ENCODE results near the gene MATN1.
"Not testable (repeated sequence)": the region's sequence is repeated elsewhere in the genome, so short reads cannot be mapped to it uniquely, and the experiment has no call there.

Gene MATN1, protein sequence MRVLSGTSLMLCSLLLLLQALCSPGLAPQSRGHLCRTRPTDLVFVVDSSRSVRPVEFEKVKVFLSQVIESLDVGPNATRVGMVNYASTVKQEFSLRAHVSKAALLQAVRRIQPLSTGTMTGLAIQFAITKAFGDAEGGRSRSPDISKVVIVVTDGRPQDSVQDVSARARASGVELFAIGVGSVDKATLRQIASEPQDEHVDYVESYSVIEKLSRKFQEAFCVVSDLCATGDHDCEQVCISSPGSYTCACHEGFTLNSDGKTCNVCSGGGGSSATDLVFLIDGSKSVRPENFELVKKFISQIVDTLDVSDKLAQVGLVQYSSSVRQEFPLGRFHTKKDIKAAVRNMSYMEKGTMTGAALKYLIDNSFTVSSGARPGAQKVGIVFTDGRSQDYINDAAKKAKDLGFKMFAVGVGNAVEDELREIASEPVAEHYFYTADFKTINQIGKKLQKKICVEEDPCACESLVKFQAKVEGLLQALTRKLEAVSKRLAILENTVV

DNA sequence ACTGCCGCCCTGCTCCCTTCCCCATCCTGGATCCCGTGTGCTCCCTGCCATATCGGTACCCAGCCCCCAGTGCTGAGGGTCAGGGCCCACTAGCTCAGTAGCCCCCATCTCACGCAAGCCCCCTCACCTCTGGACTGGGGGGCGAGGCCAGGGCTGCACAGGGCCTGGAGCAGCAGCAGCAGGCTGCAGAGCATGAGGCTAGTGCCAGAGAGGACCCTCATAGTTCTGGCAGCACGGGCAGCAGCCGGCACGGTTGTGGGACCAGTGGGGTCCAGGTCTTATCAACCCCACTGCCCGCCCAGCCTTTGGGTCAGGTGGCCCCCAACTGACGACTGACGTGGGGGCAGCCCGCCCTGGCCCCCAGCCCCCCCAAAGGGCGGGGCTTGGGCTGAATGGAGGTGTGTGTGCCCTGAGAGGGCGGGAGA is at the start of gene MATN1:
MATN1 (minus strand) TSS at position 255 of the 425 bp plus-strand sequence; CDS start at position 221, 34 bp downstream.
- DNase-seq: no peak

DNA sequence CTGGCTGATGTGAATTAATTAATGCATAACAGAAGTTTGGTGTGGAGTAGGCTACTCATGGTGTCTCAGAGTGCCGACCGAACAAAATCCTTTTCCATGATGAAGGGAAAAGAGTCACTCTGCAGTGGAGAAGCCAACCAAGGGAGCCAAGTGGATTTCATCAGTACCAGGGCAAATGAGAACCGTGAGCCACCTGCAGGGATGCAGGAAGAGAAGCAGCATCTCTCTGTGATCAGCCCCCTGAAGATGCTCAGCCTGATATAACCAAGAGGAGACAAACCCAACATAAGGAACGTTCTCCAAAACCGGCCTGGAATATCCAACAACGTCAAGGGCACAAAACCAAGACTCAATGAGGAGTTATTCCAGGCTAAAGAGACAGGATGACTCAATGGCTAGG is 47.6 kb upstream of the MATN1 start:
- no peak for DNase-seq

DNA sequence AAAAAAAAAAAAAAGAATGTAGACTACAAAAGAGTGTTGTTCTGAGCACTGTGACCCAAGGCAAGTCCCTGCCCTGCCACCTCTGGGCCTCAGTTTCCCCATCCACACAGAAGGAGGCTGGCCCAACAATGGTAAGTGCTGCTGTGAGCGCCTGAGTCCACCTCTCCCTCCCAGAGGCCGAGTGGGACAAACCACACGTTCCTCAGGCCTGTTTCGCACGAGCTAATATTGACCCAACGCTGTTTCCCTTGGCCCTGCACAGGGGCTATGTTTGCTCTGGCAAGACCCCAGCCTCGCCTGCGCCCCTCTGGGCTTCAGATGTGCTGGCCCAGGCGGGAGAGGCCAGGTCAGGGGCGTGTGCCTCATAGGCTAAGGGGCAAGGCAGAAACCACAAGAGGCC is 46.8 kb upstream of the MATN1 start:
- no peak for DNase-seq

DNA sequence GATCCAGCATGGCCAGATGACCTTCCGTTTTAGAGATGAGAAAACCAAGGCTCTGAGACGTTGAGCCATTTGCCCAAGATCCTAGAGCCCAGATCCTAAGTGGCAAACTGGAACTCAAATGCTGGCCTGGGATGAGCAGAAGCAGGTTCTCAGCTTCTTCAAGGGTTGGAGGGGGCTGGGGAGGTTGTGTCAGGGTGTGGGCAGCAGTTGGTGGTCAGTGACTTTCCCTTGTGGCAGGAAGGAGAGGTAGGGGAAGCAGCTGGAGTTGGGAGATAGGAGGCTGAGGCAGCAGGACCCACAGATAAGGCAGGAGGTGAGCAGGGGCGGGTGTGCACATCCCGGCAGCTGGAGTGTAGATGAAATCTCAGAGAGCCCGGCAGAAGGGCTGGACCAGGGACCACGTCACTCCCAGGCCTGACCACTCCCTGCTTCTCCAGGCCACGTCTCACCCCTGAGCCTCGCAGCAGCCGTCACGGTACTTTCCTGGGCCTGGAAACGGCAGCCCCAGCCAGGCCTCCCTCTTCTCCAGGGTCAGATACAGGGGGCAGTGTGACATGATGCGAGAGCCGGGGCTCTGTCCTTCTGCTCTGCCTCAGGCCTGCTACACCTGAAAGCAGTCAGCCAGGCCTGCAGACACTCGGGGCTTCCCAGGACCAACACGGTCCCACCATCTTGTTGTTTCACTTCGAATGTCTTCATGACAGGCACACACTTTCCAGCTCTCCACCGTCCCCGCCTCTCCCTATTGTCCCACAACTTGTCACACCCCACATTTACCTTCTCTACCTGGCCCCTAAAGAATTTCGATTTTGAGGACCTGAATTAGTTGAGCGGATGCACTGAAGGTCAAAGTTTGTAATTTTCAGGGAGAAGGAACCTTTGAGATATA is 45.7 kb upstream of the MATN1 start:
- no peak for DNase-seq

DNA sequence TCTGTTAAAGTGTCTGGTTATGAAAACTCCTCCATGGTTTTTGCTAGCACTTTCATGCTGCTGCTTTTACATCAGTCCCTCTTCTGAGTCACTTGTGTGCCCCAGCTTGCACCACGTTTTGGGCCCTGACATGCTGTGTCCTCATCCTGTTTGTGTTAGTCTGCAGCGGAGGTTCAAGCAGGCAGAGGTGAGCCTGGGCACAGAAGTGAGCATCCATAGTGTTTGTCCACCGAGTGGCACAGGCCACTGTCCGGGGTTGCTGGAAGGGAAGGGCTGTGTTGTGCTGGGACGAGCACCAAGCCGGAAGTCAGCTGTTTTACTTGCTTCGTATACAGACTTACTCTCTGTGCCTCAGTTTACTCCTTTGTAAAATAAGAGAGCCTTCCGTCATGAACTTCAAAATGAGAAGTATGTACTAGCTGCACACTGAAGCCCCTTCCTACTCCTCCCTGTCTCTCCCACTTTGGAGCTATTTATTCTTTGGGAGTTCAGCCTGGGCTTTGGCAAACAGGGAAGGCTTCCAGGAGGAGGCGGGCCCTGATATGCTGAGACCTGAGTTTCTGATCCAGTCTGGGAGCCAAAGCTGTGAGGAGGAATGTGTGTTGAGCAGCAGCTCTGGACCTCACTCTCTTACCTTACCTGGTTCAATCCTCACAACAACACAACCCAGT is 44.9 kb upstream of the MATN1 start:
- no peak for DNase-seq

DNA sequence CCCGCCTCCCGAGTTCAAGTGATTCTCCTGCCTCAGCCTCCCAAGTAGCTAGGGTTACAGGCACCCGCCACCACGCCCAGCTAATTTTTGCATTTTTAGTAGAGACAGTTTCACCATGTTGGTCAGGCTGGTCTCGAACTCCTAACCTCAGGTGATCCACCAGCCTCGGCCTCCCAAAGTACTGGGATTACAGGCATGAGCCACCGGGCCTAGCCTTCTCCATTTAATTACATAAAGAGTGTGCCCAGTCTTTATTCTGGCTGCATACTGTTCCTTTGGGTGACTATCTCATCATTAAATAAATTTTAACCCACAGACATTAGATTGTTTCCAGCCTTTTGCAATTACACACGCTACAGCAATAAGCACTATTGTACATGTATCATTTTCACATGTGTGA is 43.6 kb upstream of the MATN1 start:
- DNase-seq: not testable (repeated sequence)

DNA sequence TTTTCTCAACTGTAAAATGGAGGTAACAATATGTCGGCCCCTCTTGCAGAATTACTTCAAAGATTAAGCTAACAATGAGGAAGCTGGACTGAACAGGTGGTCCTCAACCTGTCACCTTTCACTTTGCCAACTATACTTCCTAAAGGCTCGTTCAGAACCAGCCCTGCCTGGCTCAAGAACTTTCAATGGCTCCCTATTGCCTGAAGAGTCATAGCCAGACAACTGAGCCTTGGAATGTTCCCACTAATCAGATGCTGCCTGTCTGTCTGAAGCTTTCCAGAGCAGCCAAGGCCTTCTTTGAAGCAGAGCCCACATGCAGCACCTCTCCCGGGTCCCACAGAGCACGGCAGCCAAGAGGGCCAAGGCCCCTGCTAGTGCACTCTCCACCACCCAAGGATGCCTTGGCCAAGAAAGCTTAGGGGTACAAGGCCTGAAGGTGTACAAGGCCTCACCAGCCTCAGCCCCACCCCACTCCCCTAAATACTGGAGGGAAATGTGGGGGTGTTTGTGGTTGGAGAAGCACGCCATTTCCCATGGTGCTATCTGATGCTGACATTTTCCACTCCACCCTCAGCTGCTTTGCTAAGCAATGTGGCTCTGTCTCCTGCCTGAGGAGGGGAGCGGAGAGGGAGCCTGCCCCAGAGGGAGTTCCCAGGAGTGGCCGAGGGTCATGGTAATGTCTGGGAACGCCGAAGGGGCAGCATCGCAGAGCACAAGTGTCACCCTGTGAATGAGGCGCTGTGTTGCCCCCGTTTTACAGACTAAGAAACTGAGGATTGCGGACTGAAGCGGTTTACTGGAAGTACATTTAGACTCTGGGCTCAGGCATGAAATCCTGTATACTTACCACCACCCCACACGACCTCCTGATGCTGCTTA is 42.4 kb upstream of the MATN1 start:
- no peak for DNase-seq

DNA sequence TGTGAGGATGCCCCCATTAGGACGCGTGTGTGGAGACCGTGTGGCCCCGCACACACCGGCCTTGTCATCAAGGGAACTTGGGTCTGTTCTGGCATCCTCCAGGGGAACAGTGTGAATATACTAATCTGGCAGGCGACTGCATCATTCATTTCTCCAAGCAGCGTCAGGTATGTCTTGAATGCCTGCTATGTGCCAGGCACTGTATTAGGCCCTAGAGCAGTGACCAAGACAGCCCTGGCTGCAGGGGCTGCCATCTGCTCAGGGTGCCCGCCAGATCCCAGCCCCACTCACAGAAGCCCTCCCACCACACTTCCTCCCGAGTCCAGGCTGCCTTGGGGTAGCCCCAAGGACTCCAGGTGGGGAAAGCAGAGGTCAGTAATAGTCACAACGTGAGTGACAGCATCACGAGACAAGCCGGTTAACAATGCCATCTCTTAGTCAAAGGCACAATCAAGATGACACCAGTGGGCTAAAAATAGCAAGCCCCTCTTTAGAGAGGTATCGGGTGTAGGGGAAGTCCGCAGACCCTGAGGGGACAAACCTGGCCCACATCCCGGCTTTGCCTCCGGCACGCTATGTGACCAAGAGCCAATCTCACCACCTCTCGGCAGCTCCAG is 41.7 kb upstream of the MATN1 start:
- no peak for DNase-seq

DNA sequence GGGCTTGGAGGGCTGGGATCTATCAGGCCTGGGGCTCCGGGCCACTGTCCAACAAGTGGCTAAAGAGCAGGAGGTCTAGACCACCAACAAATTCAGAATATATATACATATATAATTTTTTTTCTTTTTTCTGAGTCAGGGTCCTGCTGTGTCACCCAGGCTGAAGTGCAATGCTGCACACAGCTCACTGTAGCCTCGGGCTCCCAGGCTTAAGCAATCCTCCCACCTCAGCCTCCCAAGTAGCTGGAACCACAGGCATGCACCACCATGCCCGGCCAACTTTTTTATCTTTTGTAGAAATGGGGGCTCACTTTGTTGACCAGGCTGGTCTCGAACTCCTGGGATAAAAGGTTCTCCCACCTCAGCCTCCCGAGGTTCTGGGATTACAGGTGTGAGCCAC is 41.0 kb upstream of the MATN1 start:
- no peak for DNase-seq

DNA sequence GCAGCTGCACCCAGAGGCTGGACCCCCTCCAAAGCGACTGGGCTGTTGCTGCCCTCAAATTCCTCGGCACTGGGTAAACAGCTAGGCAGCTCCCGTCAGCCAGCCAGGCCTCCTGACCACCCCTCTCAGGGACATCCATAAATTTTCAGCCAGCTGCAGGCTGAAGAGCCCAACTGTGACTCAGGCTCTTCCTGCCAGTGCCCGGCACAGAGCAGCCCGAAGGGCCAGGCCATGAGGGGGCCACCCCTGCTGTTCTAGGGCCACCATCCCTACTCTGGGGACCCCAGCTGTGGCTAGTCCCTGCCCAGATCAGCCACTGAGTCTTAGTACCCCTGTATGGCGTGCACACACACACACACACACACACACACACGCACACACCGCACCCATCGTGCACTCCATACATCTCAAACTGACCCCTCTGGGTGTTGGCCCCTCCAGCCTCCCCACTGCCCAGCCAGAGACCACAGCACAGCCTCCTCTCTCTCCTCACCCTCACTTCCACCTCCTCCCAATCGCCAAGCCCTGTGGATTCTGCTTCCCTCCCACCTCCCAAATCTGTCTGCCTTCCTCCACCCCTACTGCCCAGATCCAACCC is 40.4 kb upstream of the MATN1 start:
- no peak for DNase-seq

DNA sequence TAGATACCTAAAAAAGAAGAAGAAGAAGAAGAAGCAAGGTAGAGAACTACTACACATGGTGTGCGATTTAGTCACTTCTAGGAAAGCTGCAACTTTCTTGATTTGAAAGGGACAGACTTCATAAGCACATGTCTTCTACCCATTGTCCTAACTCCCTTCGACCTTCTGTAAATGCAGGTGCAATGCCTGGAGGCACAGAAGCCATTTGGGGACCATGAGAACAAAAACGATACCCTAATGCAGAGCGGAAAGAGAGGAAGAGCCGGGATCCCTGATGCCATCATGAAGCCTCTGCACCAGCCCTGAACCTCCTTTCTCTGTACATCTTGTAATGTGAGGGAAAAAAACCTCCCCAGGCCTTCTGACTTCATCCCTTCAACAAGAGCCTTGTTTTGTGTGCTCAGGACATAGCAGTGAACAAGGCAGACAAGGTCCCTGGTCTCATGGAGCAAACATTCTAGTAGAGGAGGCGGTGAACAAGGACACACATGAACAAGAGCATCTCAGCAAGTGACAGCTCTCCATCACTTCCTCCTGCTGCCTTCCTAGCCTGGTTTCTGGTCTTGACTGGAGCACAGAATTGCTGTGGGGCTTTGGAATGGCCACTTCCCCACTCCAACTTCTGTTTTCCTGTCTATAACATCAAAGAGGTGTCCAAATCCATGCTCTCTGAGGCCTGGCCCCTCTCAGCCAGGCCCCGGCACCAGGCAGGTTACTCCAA is 39.7 kb upstream of the MATN1 start:
- DNase-seq: no peak

DNA sequence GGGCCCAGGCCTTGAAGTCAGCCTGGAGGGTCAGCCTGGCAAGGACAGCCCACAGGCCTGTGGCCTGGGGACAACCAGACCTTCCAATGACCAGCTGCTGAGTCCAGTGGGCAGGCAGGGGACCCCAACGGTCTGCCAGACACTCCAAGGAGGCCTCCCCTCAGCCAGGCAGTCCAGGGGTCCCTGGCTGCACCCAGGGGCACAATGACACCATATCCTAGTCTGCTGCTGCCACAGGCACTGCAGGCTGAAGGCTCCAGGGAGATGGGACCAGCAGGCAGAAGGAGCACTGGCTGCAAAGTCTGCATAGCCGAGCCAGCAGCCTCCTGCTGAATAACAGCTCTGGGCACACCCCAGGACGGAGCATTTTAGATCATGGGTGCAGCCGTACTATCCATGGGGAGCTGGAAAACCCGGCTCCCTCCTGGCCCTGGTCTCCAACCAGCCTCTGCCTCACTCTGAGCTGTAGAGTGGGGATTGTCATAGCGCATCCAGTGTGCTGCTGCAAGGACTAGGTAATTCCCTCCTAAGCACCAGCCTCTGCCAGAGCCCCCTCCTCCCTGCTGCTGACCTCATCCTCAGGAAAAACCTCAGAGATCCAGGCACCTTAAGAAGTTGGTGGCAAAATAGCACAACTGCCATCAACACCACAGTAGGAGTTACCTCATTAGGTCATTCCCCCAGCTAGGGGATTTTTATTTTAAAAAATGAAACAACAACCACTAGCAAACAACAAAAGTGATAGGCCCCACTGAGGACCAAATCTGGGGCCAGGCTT is 39.0 kb upstream of the MATN1 start:
- DNase-seq: no peak

DNA sequence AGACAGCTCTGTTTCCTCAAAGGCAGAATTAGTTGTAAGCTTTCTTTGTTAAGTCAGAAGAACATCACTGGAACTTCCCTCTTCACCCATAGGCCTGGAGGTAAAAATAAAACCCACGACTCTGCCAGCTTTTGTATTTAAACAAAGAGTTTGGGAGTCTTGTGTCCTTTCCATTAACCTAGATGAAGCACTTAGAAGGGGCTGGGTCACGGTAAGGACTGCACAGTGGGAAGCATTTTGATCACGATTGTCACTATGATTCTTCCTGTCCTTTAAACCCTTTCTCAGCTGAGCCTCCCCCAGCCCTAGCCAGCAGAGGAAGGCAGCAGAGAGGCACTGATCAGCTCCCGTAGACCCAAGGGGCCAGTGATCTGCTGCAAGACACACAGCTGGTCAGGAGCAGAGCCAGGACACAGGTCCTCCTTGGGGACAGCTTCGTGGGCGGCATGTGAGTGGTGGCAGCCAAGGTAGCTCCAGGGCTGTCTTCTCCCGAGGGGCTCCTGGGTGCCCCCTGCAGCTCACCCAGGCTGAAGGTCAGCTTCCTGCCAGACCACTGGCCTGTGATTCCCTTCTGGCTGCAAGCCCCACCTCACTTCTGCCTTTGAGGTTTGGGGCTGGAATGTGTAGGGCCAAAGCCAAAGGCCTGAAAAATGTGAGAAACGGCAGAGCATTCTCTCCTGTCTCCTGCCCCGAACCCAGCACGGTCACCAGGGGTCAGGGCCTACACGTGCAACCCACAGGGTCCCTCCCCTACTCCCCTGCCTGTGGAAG is 38.2 kb upstream of the MATN1 start:
- no peak for DNase-seq

DNA sequence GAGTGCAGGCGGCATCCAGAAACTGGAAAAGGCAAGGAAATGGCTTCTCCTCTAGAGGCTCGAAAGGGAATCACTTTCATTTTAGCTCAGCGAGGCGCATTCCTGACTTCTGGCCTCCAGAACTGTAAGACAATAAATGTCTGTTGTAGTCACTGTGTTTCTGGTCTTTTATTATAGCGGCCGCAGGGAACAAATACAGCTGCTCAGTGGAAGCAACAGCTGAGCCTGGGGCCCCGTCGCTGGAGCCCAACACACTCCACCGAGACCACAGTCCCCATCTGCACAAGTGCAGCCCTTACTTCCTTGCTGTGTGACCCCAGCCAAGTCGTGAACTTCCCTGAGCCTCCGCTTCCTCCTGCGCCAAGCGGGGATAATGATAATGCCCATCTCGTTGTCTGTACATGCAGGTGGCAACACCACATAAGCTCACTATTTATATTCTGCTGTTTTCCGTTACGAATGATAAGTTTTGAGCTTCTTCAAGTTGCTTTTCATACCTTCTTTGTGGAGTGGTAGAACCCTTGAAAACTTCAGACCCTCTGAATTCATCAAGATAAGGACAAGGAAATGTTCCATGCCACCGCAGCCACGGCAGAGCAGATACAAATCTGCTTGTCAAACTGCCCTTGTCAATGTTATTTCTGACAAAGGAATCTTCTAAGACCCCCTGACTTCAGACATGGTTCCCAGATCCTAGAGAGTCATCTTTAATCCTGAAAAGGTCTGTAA is 37.4 kb upstream of the MATN1 start:
- DNase-seq: no peak

DNA sequence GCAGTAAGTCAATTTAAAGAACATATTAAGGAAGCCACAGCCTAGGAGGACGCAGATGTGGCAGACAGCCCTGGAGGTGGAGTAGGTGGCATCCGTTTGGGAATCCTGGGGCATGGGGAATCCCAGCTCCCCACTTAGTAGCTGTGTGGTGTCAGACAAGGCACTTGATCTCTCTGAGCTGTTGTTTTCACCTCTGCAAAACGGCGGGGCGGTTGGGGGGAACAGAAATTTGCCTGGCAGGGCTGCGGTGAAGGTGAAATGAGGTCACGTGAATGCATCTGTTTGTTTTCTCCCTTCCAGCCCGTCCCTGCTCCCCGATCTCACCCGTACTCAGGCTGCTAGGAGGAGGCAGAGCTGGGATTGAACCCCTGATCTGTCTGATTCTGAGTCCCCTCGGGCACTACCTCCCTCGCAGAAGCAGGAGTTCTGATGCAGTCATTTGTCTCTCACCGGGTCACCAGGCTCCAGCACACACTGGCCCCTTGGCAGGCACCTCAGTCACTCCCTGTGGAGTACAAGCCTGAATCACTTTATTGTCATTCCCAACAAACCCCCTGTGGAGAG is 36.4 kb upstream of the MATN1 start:
- no peak for DNase-seq

DNA sequence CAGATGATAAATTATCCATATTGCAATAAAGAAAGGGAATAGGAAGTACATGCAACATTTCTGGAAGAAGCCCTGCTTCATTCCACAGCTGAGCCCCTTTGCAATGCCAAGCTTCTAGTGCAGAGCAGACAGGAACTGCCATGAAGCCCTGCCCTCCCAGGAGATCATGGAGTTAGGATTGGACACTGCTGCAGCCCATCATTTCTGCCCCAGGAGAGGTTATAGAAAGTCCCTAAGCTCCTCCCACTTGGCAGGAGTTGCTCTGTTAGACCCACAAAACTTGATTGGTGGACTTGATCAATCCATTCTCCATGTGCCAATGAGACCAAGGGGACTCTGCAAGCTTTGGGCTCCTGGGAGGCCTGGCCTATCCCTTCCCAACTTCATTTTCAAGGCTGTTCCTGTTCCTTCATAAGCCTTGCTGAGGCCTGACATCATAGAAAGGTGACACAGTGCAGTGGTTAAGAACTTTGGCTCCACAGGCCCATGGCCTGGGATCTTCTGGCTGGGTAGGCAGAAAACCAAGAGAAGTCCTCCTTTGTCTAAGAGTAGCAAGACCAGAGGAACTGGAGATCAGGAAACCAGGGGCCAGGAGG is 35.5 kb upstream of the MATN1 start:
- DNase-seq: no peak

DNA sequence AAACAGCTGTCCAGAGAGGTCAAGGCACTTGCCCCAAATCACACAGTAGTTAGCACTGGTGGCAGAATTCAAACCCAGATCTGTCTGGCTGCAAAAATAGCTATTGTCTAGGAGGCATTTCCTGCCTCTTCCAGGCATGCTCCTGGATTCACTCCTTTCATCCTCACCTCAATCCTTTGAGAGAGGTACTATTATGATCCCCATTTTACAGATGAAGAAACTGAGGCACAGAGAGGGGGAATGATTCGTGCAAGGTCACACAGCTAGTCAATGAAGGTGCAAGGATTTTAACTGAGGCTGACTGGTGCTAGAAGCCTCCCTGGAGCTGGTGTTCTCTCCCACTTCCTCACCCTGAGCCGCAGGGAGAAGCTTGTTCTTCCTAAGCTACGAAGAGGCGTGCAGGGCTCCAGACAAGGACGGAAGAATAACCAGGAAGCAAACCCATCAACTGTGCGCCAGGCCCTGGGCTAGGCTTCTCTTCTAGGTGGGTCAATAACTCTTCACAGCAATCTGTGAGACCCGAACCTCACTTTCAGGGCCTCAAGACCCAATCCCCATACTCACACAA is 34.8 kb upstream of the MATN1 start:
- DNase-seq: no peak
